EH (cell line): ENCODE results near the gene CLHC1.
A peak's percentile ranks its signal among the peaks of the same experiment; 100 is the strongest.
"Not testable (repeated sequence)": the region's sequence is repeated elsewhere in the genome, so short reads cannot be mapped to it uniquely, and the experiment has no call there.

Experiments used
- DNase-seq: peaks from one replicate; pipeline ENCODE4 v3.0.0-alpha.2; 2015; ENCODE audit warnings: low read depth

Gene CLHC1

GRCh38 chr2:55232084-55232862 is at the start of gene CLHC1, which contains the start of gene RPS27A:
Gene CLHC1, minus strand, starts transcription at chr2:55232293. Its CDS starts 9,882 bp downstream, at chr2:55222411.
Gene RPS27A, plus strand, starts transcription at chr2:55232688. Its CDS starts 137 bp downstream, at chr2:55232825.
- DNase-seq: peak; percentile 96

- not testable (repeated sequence) for DNase-seq
Measured at GRCh38 chr2:55280851-55281546, 48.9 kb upstream of the CLHC1 start.

- not testable (repeated sequence) for DNase-seq
Measured at GRCh38 chr2:55279859-55280424, 47.8 kb upstream of the CLHC1 start.

GRCh38 chr2:55279214-55279835 is 47.2 kb upstream of the CLHC1 start:
- DNase-seq: not testable (repeated sequence)

- DNase-seq: no peak
Measured at GRCh38 chr2:55277310-55277709, 45.2 kb upstream of the CLHC1 start.

GRCh38 chr2:55274346-55274745 is 42.3 kb upstream of the CLHC1 start:
- not testable (repeated sequence) for DNase-seq

GRCh38 chr2:55269645-55269990 is 37.5 kb upstream of the CLHC1 start:
- DNase-seq: peak; percentile 16

GRCh38 chr2:55268907-55269644 is 37.0 kb upstream of the CLHC1 start, which contains the start of gene MTIF2:
Gene MTIF2, minus strand, starts transcription at chr2:55269231. Its CDS starts 5,373 bp downstream, at chr2:55263858.
- DNase-seq: peak; percentile 94

GRCh38 chr2:55268288-55268906 is 36.3 kb upstream of the CLHC1 start:
- DNase-seq: peak; percentile 10

GRCh38 chr2:55259586-55259985 is 27.5 kb upstream of the CLHC1 start:
- not testable (repeated sequence) for DNase-seq

- no peak for DNase-seq
Measured at GRCh38 chr2:55252832-55253231, 20.7 kb upstream of the CLHC1 start.

- no peak for DNase-seq
Measured at GRCh38 chr2:55247025-55247424, 14.9 kb upstream of the CLHC1 start.

- DNase-seq: no peak
Measured at GRCh38 chr2:55245411-55245810, 13.3 kb upstream of the CLHC1 start.

GRCh38 chr2:55242617-55243016 is 10.5 kb upstream of the CLHC1 start:
- no peak for DNase-seq

- DNase-seq: not testable (repeated sequence)
Measured at GRCh38 chr2:55241582-55241981, 9.5 kb upstream of the CLHC1 start.

- no peak for DNase-seq
Measured at GRCh38 chr2:55239656-55240222, 7.6 kb upstream of the CLHC1 start.

- no peak for DNase-seq
Measured at GRCh38 chr2:55236992-55237543, 5.0 kb upstream of the CLHC1 start.

GRCh38 chr2:55235724-55236538 is 3.8 kb upstream of the CLHC1 start:
- peak; percentile 18 for DNase-seq

GRCh38 chr2:55233658-55233940 is 1.5 kb upstream of the CLHC1 start:
- no peak for DNase-seq
